Measurements from ENCODE around the gene PPP4R4. TPM values are rescaled to one million over a fixed set of nuclear protein-coding genes. Genes with fewer than 3 reads are reported as not detected.

Gene PPP4R4
- total RNA-seq, 1 experiment from 2014 or later, result not detected

GRCh38 chr14:94161981-94162380 is 12.1 kb upstream of the PPP4R4 start:
- no peaks in the 10 kb centered on the region for H3F3A ChIP-seq (ENCODE audit: insufficient read depth, low read depth)
- H3K4me3 ChIP-seq, result no peak overlapping the region
- POLR2A ChIA-PET (ENCODE audit: unreplicated experiment), result no interaction called here
- H3K79me2 ChIP-seq (ENCODE audit: low read depth), result no peaks in the 10 kb centered on the region
- H4K20me1 ChIP-seq (ENCODE audit: insufficient read depth), result no peaks in the 10 kb centered on the region
- DNase-seq, result no peak
- no peak overlapping the region for H3K4me2 ChIP-seq
- TF ChIP-seq CTCF (conservative IDR thresholded peaks at IDR 0.05) (no peak), EZH2 (IDR thresholded peaks at IDR 0.05; ENCODE audit: low read depth) (no peak)
- H3K9me2 ChIP-seq (ENCODE audit: insufficient read depth), result no peaks in the 10 kb centered on the region
- H3K9me3 ChIP-seq (ENCODE audit: insufficient read depth, low read depth), result no peaks in the 10 kb centered on the region
- H3K4me1 ChIP-seq (replicated peaks; ENCODE audit: insufficient read depth), result no peaks in the 10 kb centered on the region
- intact Hi-C loops (cut with micrococcal nuclease; ENCODE audit: unreplicated experiment), result no loop called here
- BruUV-seq (replicated peaks), result no TSS peak
- no peak overlapping the region for H2AFZ ChIP-seq
- CTCF ChIA-PET, result no interaction called here
- peaks cover 39% of the 10 kb centered on the region for H3K27me3 ChIP-seq (ENCODE audit: insufficient read depth, low read depth)
- no peak overlapping the region for H3K27ac ChIP-seq
- H3K36me3 ChIP-seq (ENCODE audit: low read depth), result no peaks in the 10 kb centered on the region

- no peaks in the 10 kb centered on the region for H3K9me2 ChIP-seq (ENCODE audit: insufficient read depth)
- H3F3A ChIP-seq (ENCODE audit: insufficient read depth, low read depth), result no peaks in the 10 kb centered on the region
- no peak overlapping the region for H2AFZ ChIP-seq
- ChIA-PET CTCF (no interaction called here), POLR2A (ENCODE audit: unreplicated experiment) (no interaction called here)
- H3K36me3 ChIP-seq (ENCODE audit: low read depth), result no peaks in the 10 kb centered on the region
- no peaks in the 10 kb centered on the region for H3K9me3 ChIP-seq (ENCODE audit: insufficient read depth, low read depth)
- H3K79me2 ChIP-seq (ENCODE audit: low read depth), result no peaks in the 10 kb centered on the region
- H3K4me3 ChIP-seq, result no peak overlapping the region
- H3K4me1 ChIP-seq (replicated peaks; ENCODE audit: insufficient read depth), result no peaks in the 10 kb centered on the region
- BruUV-seq (replicated peaks), result no TSS peak
- TF ChIP-seq CTCF (conservative IDR thresholded peaks at IDR 0.05), result no peak
- TF ChIP-seq EZH2 (IDR thresholded peaks at IDR 0.05; ENCODE audit: low read depth), result no peak
- no peaks in the 10 kb centered on the region for H4K20me1 ChIP-seq (ENCODE audit: insufficient read depth)
- DNase-seq, result no peak
- H3K4me2 ChIP-seq, result no peak overlapping the region
- H3K27me3 ChIP-seq (ENCODE audit: insufficient read depth, low read depth), result peaks cover 44% of the 10 kb centered on the region
- intact Hi-C loops (cut with micrococcal nuclease; ENCODE audit: unreplicated experiment), result no loop called here
- no peak overlapping the region for H3K27ac ChIP-seq
Measured at GRCh38 chr14:94162466-94162865, 11.7 kb upstream of the PPP4R4 start.

DNA sequence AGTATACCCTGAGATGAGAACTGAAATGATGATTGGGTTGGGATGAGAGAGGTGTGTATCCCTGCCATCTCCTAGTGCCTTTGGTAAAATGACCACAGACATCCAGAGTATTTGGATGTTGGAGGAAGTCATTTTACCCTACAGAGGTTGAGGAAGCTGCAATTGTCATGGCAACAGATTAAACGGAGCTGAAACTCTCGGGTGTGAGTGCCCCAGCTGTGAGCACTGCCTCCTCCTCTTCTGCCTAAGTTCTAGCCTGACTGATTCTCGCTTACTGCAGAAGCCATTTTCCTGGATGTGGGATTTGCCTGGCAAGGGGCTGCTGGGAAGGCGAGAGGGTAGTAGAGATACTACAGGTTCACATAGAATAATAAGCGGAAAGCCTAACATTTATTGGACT is 10.3 kb upstream of the PPP4R4 start:
- Histone ChIP-seq H3K36me3 (ENCODE audit: low read depth) (no peaks in the 10 kb centered on the region), H4K20me1 (ENCODE audit: insufficient read depth) (no peaks in the 10 kb centered on the region), H3K4me3 (no peak overlapping the region), H2AFZ (no peak overlapping the region), H3K9me2 (ENCODE audit: insufficient read depth) (no peaks in the 10 kb centered on the region), H3K4me2 (no peak overlapping the region), H3K27me3 (ENCODE audit: insufficient read depth, low read depth) (peaks cover 44% of the 10 kb centered on the region), H3K79me2 (ENCODE audit: low read depth) (no peaks in the 10 kb centered on the region), H3K9me3 (ENCODE audit: insufficient read depth, low read depth) (no peaks in the 10 kb centered on the region), H3K4me1 (replicated peaks; ENCODE audit: insufficient read depth) (no peaks in the 10 kb centered on the region), H3F3A (ENCODE audit: insufficient read depth, low read depth) (no peaks in the 10 kb centered on the region), H3K27ac (no peak overlapping the region)
- POLR2A ChIA-PET (ENCODE audit: unreplicated experiment), result no interaction called here
- CTCF ChIA-PET, result no interaction called here
- intact Hi-C loops (cut with micrococcal nuclease; ENCODE audit: unreplicated experiment), result no loop called here
- DNase-seq, result no peak
- no TSS peak for BruUV-seq (replicated peaks)
- no peak for TF ChIP-seq CTCF (conservative IDR thresholded peaks at IDR 0.05)
- TF ChIP-seq EZH2 (IDR thresholded peaks at IDR 0.05; ENCODE audit: low read depth), result no peak

Measured in PC-9 (cell line).